Smooth muscle cell (in vitro differentiated cells): ENCODE measurements around the gene ABCB9. TPM values are rescaled to one million over a fixed set of nuclear protein-coding genes. Genes with fewer than 3 reads are reported as not detected.

Experiments used
- DNase-seq: peaks from one replicate; lab custom pipeline; 2025; ENCODE audit not compliant: unreplicated experiment; lab: John Stamatoyannopoulos, UW
- H2AFZ ChIP-seq: fragments of 200-600 bp; sonication (generic); 2 replicates; pipeline ENCODE4 v1.6.0; 2016; ENCODE audit warnings: antibody characterized with exemption, low read depth, mild to moderate bottlenecking
- H3F3A ChIP-seq: fragments of 200-600 bp; sonication (generic); 2 replicates; pipeline ENCODE4 v1.6.0; 2017; ENCODE audit warnings: antibody characterized with exemption, low read depth
- H3K27ac ChIP-seq: fragments of 200-600 bp; sonication (generic); 2 replicates; pipeline ENCODE4 v1.5.1; 2016; ENCODE audit warnings: low read depth, mild to moderate bottlenecking
- H3K27me3 ChIP-seq: fragments of 200-600 bp; sonication (generic); 2 replicates; pipeline ENCODE4 v1.6.1; 2016; ENCODE audit warnings: low read depth, mild to moderate bottlenecking
- H3K36me3 ChIP-seq: fragments of 200-600 bp; sonication (generic); 2 replicates; pipeline ENCODE4 v1.5.1; 2016; ENCODE audit warnings: low read depth
- H3K4me1 ChIP-seq: fragments of 200-600 bp; sonication (generic); 2 replicates; pipeline ENCODE4 v1.5.1; 2016; ENCODE audit warnings: low read depth
- H3K4me2 ChIP-seq: fragments of 200-600 bp; sonication (generic); 2 replicates; pipeline ENCODE4 v1.6.0; 2016; ENCODE audit warnings: mild to moderate bottlenecking
- H3K4me3 ChIP-seq: fragments of 200-600 bp; sonication (generic); 2 replicates; pipeline ENCODE4 v1.5.1; 2016; ENCODE audit warnings: mild to moderate bottlenecking
- H3K79me2 ChIP-seq: fragments of 200-600 bp; sonication (generic); 2 replicates; pipeline ENCODE4 v1.6.0; 2016; ENCODE audit warnings: low read depth, mild to moderate bottlenecking
- H3K9ac ChIP-seq: fragments of 200-600 bp; sonication (generic); 2 replicates; pipeline ENCODE4 v1.6.0; 2016; ENCODE audit warnings: low read depth
- H3K9me3 ChIP-seq: fragments of 200-600 bp; sonication (generic); replicated peaks from 2 replicates; pipeline ENCODE4 v1.5.1; 2016; ENCODE audit warnings: low read depth
- H4K20me1 ChIP-seq: fragments of 200-600 bp; sonication (generic); 2 replicates; pipeline ENCODE4 v1.6.0; 2016; ENCODE audit warnings: low read depth
- WGBS: methylation state at CpG from one replicate; pipeline ENCODE4 v1.1.7; 2016; ENCODE audit warnings: low lambda C conversion rate; 5-methylcytosine and 5-hydroxymethylcytosine counted together
- polyA plus RNA-seq: library from polyadenylated mRNA; unstranded; fragments of >200 nt; fragmentation: Nextera tagmentation; extraction: Ambion mirVana; gene quantifications from 2 replicates; pipeline ENCODE4 v1.2.1, GENCODE V29; 2016
- total RNA-seq: library from RNA; depleted of rRNA; stranded (reverse); fragments of >200 nt; gene quantifications from 2 replicates; pipeline ENCODE4 v1.2.3, GENCODE V29; 2014
- TF ChIP-seq, protein P1 (sequence below): fragments of 200-600 bp; sonication (generic); IDR thresholded peaks from 2 replicates; pipeline ENCODE4 v1.5.1; 2017; ENCODE audit warnings: borderline replicate concordance, mild to moderate bottlenecking, antibody characterized with exemption; ENCODE audit not compliant: insufficient read depth, poor library complexity, severe bottlenecking

Gene ABCB9
- total and polyA plus RNA-seq, 2 experiments from 2014 or later: 8.0 to 8.2 TPM

DNA sequence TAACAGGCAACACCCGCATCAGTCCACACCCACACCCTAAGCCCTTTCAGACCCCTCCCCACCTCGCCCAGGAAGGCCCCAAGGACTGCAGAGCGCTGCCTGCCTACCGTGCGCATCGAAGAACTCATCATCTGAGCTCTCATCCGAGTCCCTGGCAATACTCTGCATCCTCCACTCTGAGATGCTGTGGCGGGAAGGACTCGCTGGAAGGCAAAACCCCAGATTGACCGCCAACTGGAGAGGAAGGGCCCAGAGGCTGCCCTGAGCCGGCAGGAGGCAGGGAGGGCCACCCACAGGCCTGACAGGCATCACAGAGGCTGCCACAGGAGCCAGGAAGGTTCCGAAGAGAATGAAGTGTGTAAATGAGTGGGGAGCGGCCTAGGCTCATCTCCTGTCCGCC, 38.0 kb upstream of the ABCB9 start:
- no peak overlapping the region for H2AFZ ChIP-seq
- no peaks in the 10 kb centered on the region for H3K79me2 ChIP-seq
- H3K4me3 ChIP-seq: no peak overlapping the region
- no peak overlapping the region for H3K27ac ChIP-seq
- no peaks in the 10 kb centered on the region for H3K4me1 ChIP-seq
- TF ChIP-seq, protein P1, sequence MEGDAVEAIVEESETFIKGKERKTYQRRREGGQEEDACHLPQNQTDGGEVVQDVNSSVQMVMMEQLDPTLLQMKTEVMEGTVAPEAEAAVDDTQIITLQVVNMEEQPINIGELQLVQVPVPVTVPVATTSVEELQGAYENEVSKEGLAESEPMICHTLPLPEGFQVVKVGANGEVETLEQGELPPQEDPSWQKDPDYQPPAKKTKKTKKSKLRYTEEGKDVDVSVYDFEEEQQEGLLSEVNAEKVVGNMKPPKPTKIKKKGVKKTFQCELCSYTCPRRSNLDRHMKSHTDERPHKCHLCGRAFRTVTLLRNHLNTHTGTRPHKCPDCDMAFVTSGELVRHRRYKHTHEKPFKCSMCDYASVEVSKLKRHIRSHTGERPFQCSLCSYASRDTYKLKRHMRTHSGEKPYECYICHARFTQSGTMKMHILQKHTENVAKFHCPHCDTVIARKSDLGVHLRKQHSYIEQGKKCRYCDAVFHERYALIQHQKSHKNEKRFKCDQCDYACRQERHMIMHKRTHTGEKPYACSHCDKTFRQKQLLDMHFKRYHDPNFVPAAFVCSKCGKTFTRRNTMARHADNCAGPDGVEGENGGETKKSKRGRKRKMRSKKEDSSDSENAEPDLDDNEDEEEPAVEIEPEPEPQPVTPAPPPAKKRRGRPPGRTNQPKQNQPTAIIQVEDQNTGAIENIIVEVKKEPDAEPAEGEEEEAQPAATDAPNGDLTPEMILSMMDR: no peak
- no peaks in the 10 kb centered on the region for H3K9me3 ChIP-seq
- H4K20me1 ChIP-seq: no peaks in the 10 kb centered on the region
- no peaks in the 10 kb centered on the region for H3F3A ChIP-seq
- no peaks in the 10 kb centered on the region for H3K36me3 ChIP-seq
- WGBS: 95% methylated on average over 14 of the region's 14 CpGs
- H3K9ac ChIP-seq: no peak overlapping the region
- no peaks in the 10 kb centered on the region for H3K27me3 ChIP-seq
- DNase-seq: no peak
- H3K4me2 ChIP-seq: no peak overlapping the region

GRCh38 chr12:123003257-123003656, 37.0 kb upstream of the ABCB9 start:
- Histone ChIP-seq H3K4me2 (no peak overlapping the region), H4K20me1 (no peaks in the 10 kb centered on the region), H3K9me3 (no peaks in the 10 kb centered on the region), H3K9ac (no peak overlapping the region), H2AFZ (no peak overlapping the region), H3F3A (no peaks in the 10 kb centered on the region), H3K79me2 (no peaks in the 10 kb centered on the region), H3K4me3 (no peak overlapping the region), H3K27ac (no peak overlapping the region), H3K4me1 (no peaks in the 10 kb centered on the region), H3K27me3 (no peaks in the 10 kb centered on the region), H3K36me3 (no peaks in the 10 kb centered on the region)
- 92% methylated on average over 6 of the region's 6 CpGs for WGBS
- TF ChIP-seq, protein P1: no peak
- no peak for DNase-seq

DNA sequence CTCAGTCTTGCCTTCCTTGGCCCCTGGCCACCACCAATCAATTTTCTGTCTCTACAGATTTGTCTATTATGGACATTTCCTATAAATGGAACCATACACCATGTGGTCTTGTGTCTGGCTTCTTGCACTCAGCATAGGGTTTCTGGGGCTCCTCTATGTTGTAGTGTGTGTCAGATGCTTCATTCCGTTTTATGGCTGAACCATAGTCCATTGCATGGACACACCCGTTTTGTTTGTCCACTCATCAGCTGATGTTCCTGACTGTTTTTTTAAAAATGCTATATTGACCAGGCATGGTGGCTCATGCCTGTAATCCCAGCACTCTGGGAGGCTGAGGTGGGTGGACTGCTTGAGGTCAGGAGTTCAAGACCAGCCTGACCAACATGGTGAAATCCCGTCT, 35.2 kb upstream of the ABCB9 start:
- Histone ChIP-seq H2AFZ (no peak overlapping the region), H3K36me3 (no peaks in the 10 kb centered on the region), H3K79me2 (no peaks in the 10 kb centered on the region), H3K9me3 (no peaks in the 10 kb centered on the region), H3K27ac (no peak overlapping the region), H3F3A (no peaks in the 10 kb centered on the region), H3K4me3 (no peak overlapping the region), H3K4me1 (no peaks in the 10 kb centered on the region), H3K27me3 (no peaks in the 10 kb centered on the region), H4K20me1 (no peaks in the 10 kb centered on the region), H3K4me2 (no peak overlapping the region), H3K9ac (no peak overlapping the region)
- 92% methylated on average over 3 of the region's 3 CpGs for WGBS
- DNase-seq: no peak
- TF ChIP-seq, protein P1: no peak

DNA sequence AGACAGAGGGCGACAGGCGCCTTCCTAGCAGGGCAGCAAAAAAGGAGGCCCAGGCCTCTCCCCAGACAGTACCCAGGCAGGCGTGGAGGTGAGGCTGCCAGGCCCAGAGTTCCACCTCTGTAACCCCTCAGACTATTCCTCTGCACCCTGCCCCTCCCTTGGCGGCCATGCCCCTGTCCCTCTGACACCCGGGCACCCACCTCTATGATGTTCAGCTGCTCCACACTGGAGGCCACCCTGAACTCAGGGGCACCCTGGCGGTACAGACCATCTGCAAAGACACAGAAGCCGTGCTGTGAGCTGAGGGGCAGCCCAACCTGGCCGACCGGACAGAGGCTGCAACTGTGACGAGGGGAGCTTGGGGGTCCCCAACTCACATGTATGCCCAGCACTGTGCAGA, 34.3 kb upstream of the ABCB9 start:
- H3K4me1 ChIP-seq: no peaks in the 10 kb centered on the region
- no peaks in the 10 kb centered on the region for H3F3A ChIP-seq
- H3K27me3 ChIP-seq: no peaks in the 10 kb centered on the region
- WGBS: 95% methylated on average over 9 of the region's 10 CpGs
- no peak overlapping the region for H3K27ac ChIP-seq
- no peak overlapping the region for H3K9ac ChIP-seq
- H3K79me2 ChIP-seq: no peaks in the 10 kb centered on the region
- DNase-seq: no peak
- H2AFZ ChIP-seq: no peak overlapping the region
- no peak overlapping the region for H3K4me2 ChIP-seq
- no peak overlapping the region for H3K4me3 ChIP-seq
- TF ChIP-seq, protein P1: no peak
- no peaks in the 10 kb centered on the region for H3K9me3 ChIP-seq
- no peaks in the 10 kb centered on the region for H4K20me1 ChIP-seq
- H3K36me3 ChIP-seq: no peaks in the 10 kb centered on the region
